ENCODE data around the gene NEDD4L. TPM values are rescaled to one million over a fixed set of nuclear protein-coding genes. Genes with fewer than 3 reads are reported as not detected.

Gene NEDD4L
- total and polyA plus RNA-seq, 4 donors = 10.2 to 20.3 (median 13.2) TPM

DNA sequence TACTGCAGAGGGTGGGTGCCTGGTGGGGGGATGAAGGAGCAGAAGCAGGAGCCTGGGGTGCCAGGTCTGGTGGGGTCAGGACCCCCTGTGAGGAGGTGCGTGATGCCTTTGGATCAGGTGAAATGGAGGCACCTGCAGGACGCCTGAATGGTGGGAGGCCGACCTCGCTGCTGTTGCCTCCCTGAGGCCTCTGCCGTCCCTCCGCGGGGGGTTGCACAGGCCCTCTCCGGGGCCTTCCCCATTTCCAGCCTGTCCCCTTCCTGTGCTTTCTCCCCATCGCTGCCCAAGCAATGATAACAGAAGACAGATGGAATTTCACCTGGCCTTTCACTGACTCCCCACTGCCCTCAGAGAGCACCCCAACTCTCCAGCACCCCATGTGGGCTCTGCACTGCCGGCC lies 325.6 kb downstream of the NEDD4L start:
- Histone ChIP-seq H3K36me3 (ENCODE audit: control insufficient read depth in 4 of 4, insufficient read depth in 3 of 4, low read depth in 1 of 4, low read length in 3 of 4) (peaks cover 3 to 14% (median 4%) of the 10 kb centered on the region in 4 donors), H3K4me1 (ENCODE audit: control insufficient read depth in 4 of 4, insufficient read depth in 4 of 4, low read length in 3 of 4) (no peaks in the 10 kb centered on the region), H3K4me3 (ENCODE audit: low read depth in 1 of 3, low read length in 3 of 3) (no peak overlapping the region), H3K27ac (ENCODE audit: low read depth in 1 of 2, low read length in 2 of 2) (no peak overlapping the region), H3K27me3 (ENCODE audit: control insufficient read depth in 4 of 4, insufficient read depth in 4 of 4, low read length in 3 of 4) (no peaks in the 10 kb centered on the region), H3K9me3 (ENCODE audit: control insufficient read depth in 4 of 4, low read length in 3 of 4) (no peaks in the 10 kb centered on the region), H3K9ac (ENCODE audit: low read depth in 1 of 2, low read length in 2 of 2) (no peak overlapping the region)
- DNase-seq (ENCODE audit: low spot score) = no peak
- TF ChIP-seq CTCF (IDR thresholded peaks at IDR 0.05; ENCODE audit: low read depth, low read length, missing input control) (no peak), NR2F2 (IDR thresholded peaks at IDR 0.05) (no peak), EGR1 (IDR thresholded peaks at IDR 0.05; ENCODE audit: low read depth in 2 of 2) (no peak), FOXA1 (IDR thresholded peaks at IDR 0.05) (no peak), GABPA (IDR thresholded peaks at IDR 0.05 in 1 of 2, conservative IDR thresholded peaks at IDR 0.05 in 1 of 2) (no peak), FOXA2 (IDR thresholded peaks at IDR 0.05) (no peak)
- TF ChIP-seq, protein P1, sequence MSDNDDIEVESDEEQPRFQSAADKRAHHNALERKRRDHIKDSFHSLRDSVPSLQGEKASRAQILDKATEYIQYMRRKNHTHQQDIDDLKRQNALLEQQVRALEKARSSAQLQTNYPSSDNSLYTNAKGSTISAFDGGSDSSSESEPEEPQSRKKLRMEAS (IDR thresholded peaks at IDR 0.05) = no peak
- TF ChIP-seq, protein P2, sequence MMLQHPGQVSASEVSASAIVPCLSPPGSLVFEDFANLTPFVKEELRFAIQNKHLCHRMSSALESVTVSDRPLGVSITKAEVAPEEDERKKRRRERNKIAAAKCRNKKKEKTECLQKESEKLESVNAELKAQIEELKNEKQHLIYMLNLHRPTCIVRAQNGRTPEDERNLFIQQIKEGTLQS (IDR thresholded peaks at IDR 0.05) = no peak
- TF ChIP-seq, protein P3, sequence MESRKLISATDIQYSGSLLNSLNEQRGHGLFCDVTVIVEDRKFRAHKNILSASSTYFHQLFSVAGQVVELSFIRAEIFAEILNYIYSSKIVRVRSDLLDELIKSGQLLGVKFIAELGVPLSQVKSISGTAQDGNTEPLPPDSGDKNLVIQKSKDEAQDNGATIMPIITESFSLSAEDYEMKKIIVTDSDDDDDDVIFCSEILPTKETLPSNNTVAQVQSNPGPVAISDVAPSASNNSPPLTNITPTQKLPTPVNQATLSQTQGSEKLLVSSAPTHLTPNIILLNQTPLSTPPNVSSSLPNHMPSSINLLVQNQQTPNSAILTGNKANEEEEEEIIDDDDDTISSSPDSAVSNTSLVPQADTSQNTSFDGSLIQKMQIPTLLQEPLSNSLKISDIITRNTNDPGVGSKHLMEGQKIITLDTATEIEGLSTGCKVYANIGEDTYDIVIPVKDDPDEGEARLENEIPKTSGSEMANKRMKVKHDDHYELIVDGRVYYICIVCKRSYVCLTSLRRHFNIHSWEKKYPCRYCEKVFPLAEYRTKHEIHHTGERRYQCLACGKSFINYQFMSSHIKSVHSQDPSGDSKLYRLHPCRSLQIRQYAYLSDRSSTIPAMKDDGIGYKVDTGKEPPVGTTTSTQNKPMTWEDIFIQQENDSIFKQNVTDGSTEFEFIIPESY (IDR thresholded peaks at IDR 0.05) = no peak
- 96% methylated on average over 10 of the region's 10 CpGs for WGBS

- Histone ChIP-seq H3K4me3 (ENCODE audit: low read depth in 1 of 3, low read length in 3 of 3) (no peak overlapping the region), H3K9ac (ENCODE audit: low read depth in 1 of 2, low read length in 2 of 2) (no peak overlapping the region), H3K27me3 (ENCODE audit: control insufficient read depth in 4 of 4, insufficient read depth in 4 of 4, low read length in 3 of 4) (no peaks in the 10 kb centered on the region), H3K27ac (ENCODE audit: low read depth in 1 of 2, low read length in 2 of 2) (no peak overlapping the region), H3K4me1 (ENCODE audit: control insufficient read depth in 4 of 4, insufficient read depth in 4 of 4, low read length in 3 of 4) (no peaks in the 10 kb centered on the region), H3K9me3 (ENCODE audit: control insufficient read depth in 4 of 4, low read length in 3 of 4) (no peaks in the 10 kb centered on the region), H3K36me3 (ENCODE audit: control insufficient read depth in 4 of 4, insufficient read depth in 3 of 4, low read depth in 1 of 4, low read length in 3 of 4) (peaks cover 3 to 14% (median 4%) of the 10 kb centered on the region in 4 donors)
- no peak for DNase-seq (ENCODE audit: low spot score)
- 96% methylated on average over 10 of the region's 10 CpGs for WGBS
- TF ChIP-seq CTCF (IDR thresholded peaks at IDR 0.05; ENCODE audit: low read depth, low read length, missing input control) (no peak), YY1 (IDR thresholded peaks at IDR 0.05) (no peak), HNF4G (IDR thresholded peaks at IDR 0.05) (no peak), NR2F2 (IDR thresholded peaks at IDR 0.05) (no peak), HNF4A (conservative IDR thresholded peaks at IDR 0.05) (no peak), FOXA2 (IDR thresholded peaks at IDR 0.05) (no peak), EGR1 (IDR thresholded peaks at IDR 0.05; ENCODE audit: low read depth in 2 of 2) (no peak), GABPA (IDR thresholded peaks at IDR 0.05 in 1 of 2, conservative IDR thresholded peaks at IDR 0.05 in 1 of 2) (no peak), RXRA (IDR thresholded peaks at IDR 0.05) (no peak), JUND (IDR thresholded peaks at IDR 0.05) (no peak), RAD21 (IDR thresholded peaks at IDR 0.05) (no peak), FOXA1 (IDR thresholded peaks at IDR 0.05) (no peak), TAF1 (conservative IDR thresholded peaks at IDR 0.05) (no peak)
- TF ChIP-seq, protein P4, sequence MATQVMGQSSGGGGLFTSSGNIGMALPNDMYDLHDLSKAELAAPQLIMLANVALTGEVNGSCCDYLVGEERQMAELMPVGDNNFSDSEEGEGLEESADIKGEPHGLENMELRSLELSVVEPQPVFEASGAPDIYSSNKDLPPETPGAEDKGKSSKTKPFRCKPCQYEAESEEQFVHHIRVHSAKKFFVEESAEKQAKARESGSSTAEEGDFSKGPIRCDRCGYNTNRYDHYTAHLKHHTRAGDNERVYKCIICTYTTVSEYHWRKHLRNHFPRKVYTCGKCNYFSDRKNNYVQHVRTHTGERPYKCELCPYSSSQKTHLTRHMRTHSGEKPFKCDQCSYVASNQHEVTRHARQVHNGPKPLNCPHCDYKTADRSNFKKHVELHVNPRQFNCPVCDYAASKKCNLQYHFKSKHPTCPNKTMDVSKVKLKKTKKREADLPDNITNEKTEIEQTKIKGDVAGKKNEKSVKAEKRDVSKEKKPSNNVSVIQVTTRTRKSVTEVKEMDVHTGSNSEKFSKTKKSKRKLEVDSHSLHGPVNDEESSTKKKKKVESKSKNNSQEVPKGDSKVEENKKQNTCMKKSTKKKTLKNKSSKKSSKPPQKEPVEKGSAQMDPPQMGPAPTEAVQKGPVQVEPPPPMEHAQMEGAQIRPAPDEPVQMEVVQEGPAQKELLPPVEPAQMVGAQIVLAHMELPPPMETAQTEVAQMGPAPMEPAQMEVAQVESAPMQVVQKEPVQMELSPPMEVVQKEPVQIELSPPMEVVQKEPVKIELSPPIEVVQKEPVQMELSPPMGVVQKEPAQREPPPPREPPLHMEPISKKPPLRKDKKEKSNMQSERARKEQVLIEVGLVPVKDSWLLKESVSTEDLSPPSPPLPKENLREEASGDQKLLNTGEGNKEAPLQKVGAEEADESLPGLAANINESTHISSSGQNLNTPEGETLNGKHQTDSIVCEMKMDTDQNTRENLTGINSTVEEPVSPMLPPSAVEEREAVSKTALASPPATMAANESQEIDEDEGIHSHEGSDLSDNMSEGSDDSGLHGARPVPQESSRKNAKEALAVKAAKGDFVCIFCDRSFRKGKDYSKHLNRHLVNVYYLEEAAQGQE (IDR thresholded peaks at IDR 0.05) = no peak
- TF ChIP-seq, protein P2 (IDR thresholded peaks at IDR 0.05) = no peak
- TF ChIP-seq, protein P1 (IDR thresholded peaks at IDR 0.05) = no peak
Observed at GRCh38 chr18:58370038-58370580, 326.1 kb downstream of the NEDD4L start.

Measured in liver (tissue), 9 donors.